NCI-H146 (cell line): Measurements from ENCODE around the gene RIMS1.

Source experiments
- DNase-seq: peaks from one replicate; lab custom pipeline; 2025; lab: John Stamatoyannopoulos, UW

Gene RIMS1

GRCh38 chr6:72084992-72085569 lies 198.7 kb downstream of the RIMS1 start:
- DNase-seq: no peak

- no peak for DNase-seq
Observed at GRCh38 chr6:72094506-72094905, 208.2 kb downstream of the RIMS1 start.

GRCh38 chr6:72102561-72102960 lies 216.2 kb downstream of the RIMS1 start:
- no peak for DNase-seq

- DNase-seq: no peak
Observed at GRCh38 chr6:72111611-72112010, 225.3 kb downstream of the RIMS1 start.

GRCh38 chr6:72130327-72130726 lies 244.0 kb downstream of the RIMS1 start:
- DNase-seq: no peak

GRCh38 chr6:72132427-72132826 lies 246.1 kb downstream of the RIMS1 start:
- DNase-seq: no peak

- no peak for DNase-seq
Observed at GRCh38 chr6:72132851-72133250, 246.5 kb downstream of the RIMS1 start.

- no peak for DNase-seq
Observed at GRCh38 chr6:72133324-72133723, 247.0 kb downstream of the RIMS1 start.

GRCh38 chr6:72140795-72141194 lies 254.4 kb downstream of the RIMS1 start:
- DNase-seq: no peak

GRCh38 chr6:72149715-72150114 lies 263.4 kb downstream of the RIMS1 start:
- no peak for DNase-seq

- DNase-seq: no peak
Observed at GRCh38 chr6:72151742-72152141, 265.4 kb downstream of the RIMS1 start.

GRCh38 chr6:72175916-72176315 lies 289.6 kb downstream of the RIMS1 start:
- DNase-seq: no peak

- peak; percentile 58 for DNase-seq
Observed at GRCh38 chr6:72182337-72183246, 296.2 kb downstream of the RIMS1 start.

GRCh38 chr6:72203983-72204382 lies 317.6 kb downstream of the RIMS1 start:
- no peak for DNase-seq

GRCh38 chr6:72205500-72205899 lies 319.1 kb downstream of the RIMS1 start:
- no peak for DNase-seq

GRCh38 chr6:72206606-72207005 lies 320.3 kb downstream of the RIMS1 start:
- no peak for DNase-seq

- peak; percentile 1 for DNase-seq
Observed at GRCh38 chr6:72212686-72213085, 326.3 kb downstream of the RIMS1 start.

- DNase-seq: no peak
Observed at GRCh38 chr6:72213654-72214053, 327.3 kb downstream of the RIMS1 start.

GRCh38 chr6:72216222-72217068 lies 330.1 kb downstream of the RIMS1 start:
- DNase-seq: no peak

- no peak for DNase-seq
Observed at GRCh38 chr6:72217626-72218025, 331.3 kb downstream of the RIMS1 start.

GRCh38 chr6:72218125-72218524 lies 331.8 kb downstream of the RIMS1 start:
- peak; percentile 1 for DNase-seq

GRCh38 chr6:72219536-72219935 lies 333.2 kb downstream of the RIMS1 start:
- no peak for DNase-seq

GRCh38 chr6:72238021-72238420 lies 351.7 kb downstream of the RIMS1 start:
- no peak for DNase-seq
